HEK293T (cell line): ENCODE measurements around the gene USP36.

ENCODE experiments used
- BHLHE40 ChIP-seq: fragments of 450-650 bp; IDR thresholded peaks from 2 replicates; pipeline ENCODE4 v1.6.1; 2016; ENCODE audit warnings: mild to moderate bottlenecking, moderate library complexity, borderline replicate concordance
- ELF4 ChIP-seq: fragments of 450-650 bp; IDR thresholded peaks from 2 replicates; pipeline ENCODE4 v1.6.1; 2017; ENCODE audit warnings: antibody characterized with exemption
- FOXK2 ChIP-seq: fragments of 450-650 bp; IDR thresholded peaks from 2 replicates; pipeline ENCODE4 v1.6.1; 2016; ENCODE audit warnings: mild to moderate bottlenecking
- FOXM1 ChIP-seq: fragments of 450-650 bp; IDR thresholded peaks from 2 replicates; pipeline ENCODE4 v1.6.1; 2017; ENCODE audit warnings: mild to moderate bottlenecking, borderline replicate concordance
- LEF1 ChIP-seq: fragments of 450-650 bp; IDR thresholded peaks from 2 replicates; pipeline ENCODE4 v1.6.1; 2017; ENCODE audit warnings: mild to moderate bottlenecking, borderline replicate concordance
- PKNOX1 ChIP-seq: fragments of 450-650 bp; IDR thresholded peaks from 2 replicates; pipeline ENCODE4 v1.6.1; 2016
- SP1 ChIP-seq: fragments of 450-650 bp; IDR thresholded peaks from 2 replicates; pipeline ENCODE4 v1.6.1; 2017
- TARDBP ChIP-seq: fragments of 450-650 bp; IDR thresholded peaks from 2 replicates; pipeline ENCODE4 v1.6.1; 2016

- TF ChIP-seq BHLHE40 (no peak), LEF1 (no peak), TARDBP (no peak), ELF4 (no peak), SP1 (no peak), FOXM1 (no peak), PKNOX1 (no peak), FOXK2 (no peak)
Measured at GRCh38 chr17:78844301-78845005, 3.8 kb upstream of the USP36 start.
